ENCODE results near the gene MAPK9.

Gene MAPK9

GRCh38 chr5:180210077-180210476 is 81.8 kb downstream of the MAPK9 start:
- in situ Hi-C loops (cut with HindIII; ENCODE audit: low sequenced_read_pairs): loop anchor here (25.0 kb wide), 1 partner anchor 102 kb away; no protein-coding TSS in a partner anchor

DNA sequence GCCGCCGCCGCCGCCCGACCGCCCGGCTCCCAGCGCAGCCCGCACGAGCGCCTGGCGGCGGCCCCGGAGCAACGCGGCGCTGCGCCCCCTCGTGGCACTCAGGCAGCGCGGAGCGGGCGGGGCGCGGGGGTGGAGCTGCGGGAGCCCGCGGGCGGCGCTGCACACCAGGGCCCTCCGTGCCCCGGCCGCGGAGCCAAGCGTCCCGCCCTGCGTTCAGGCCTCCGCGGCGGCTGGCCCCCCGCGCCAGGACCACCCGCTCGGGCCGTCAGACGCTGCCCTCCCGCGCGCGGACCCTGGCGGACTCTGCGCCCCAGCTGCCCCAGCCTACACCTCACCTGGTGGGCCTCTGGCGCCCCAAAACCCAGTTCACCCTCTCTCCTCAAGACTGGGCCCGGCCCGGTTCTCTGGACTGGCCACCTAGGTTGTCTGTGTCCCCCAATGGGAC is 82.7 kb downstream of the MAPK9 start, which contains the start of gene RASGEF1C:
Gene RASGEF1C, minus strand, starts transcription at position 75 of the 445 bp plus-strand sequence. CDS start 71,159 bp downstream, outside the sequence.
- in situ Hi-C loops (cut with HindIII; ENCODE audit: low sequenced_read_pairs): loop anchor here (25.0 kb wide), 1 partner anchor 103 kb away; no protein-coding TSS in a partner anchor

- in situ Hi-C loops (cut with HindIII; ENCODE audit: low sequenced_read_pairs): loop anchor here (25.0 kb wide), 1 partner anchor 104 kb away; no protein-coding TSS in a partner anchor
Observed at GRCh38 chr5:180208435-180209081, 83.3 kb downstream of the MAPK9 start.

- in situ Hi-C loops (cut with HindIII; ENCODE audit: low sequenced_read_pairs): loop anchor here (25.0 kb wide), 1 partner anchor 104 kb away; no protein-coding TSS in a partner anchor
Observed at GRCh38 chr5:180208038-180208434, 83.8 kb downstream of the MAPK9 start.

DNA sequence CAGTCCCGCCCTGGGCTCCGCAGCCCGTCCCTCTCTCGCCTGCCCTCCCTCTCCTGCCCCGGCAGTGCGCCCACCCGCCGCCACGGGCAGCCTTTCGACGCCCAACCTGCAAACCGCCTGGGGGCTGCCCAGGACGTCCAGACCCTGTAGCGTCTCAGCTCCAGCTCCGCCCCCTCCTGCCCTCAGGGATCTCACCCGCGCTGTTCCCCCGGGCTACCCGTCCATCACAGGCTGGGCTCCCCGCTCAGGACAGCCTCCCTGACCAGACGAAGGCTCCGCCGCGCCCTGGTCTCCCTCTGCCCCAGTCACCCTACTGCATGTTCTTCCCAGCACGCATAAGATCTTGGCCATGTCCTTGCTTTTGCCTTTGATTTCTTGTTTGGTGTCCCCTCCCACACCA is 84.3 kb downstream of the MAPK9 start:
- in situ Hi-C loops (cut with HindIII; ENCODE audit: low sequenced_read_pairs): loop anchor here (25.0 kb wide), 1 partner anchor 105 kb away; no protein-coding TSS in a partner anchor

DNA sequence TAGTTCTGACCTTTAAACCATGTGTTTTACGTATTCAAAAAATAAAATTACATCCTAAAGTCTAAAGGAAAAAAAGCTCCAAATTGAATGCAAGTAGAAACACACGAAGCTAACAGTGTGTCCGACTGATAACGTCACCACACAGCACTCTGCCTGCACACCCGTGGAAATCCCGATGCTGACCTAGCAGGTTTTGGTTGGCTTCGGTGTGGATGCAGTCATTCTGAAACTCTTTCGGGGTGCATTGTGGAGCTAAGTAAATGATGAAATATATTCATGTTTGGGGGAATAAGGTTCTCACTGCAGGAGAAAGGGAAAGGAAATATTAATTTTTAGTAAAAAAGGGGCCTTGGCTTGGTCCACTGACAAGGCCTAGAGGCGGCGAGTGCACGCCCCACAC is 84.9 kb downstream of the MAPK9 start:
- in situ Hi-C loops (cut with HindIII; ENCODE audit: low sequenced_read_pairs): loop anchor here (25.0 kb wide), 1 partner anchor 105 kb away; no protein-coding TSS in a partner anchor

GRCh38 chr5:180205916-180206315 is 86.0 kb downstream of the MAPK9 start:
- in situ Hi-C loops (cut with HindIII; ENCODE audit: low sequenced_read_pairs): loop anchor here (25.0 kb wide), 1 partner anchor 106 kb away; no protein-coding TSS in a partner anchor

- in situ Hi-C loops (cut with HindIII; ENCODE audit: low sequenced_read_pairs): loop anchor here (25.0 kb wide), 1 partner anchor 108 kb away; no protein-coding TSS in a partner anchor
Observed at GRCh38 chr5:180204276-180204819, 87.5 kb downstream of the MAPK9 start.

GRCh38 chr5:180202939-180203573 is 88.8 kb downstream of the MAPK9 start:
- in situ Hi-C loops (cut with HindIII; ENCODE audit: low sequenced_read_pairs): loop anchor here (25.0 kb wide), 1 partner anchor 109 kb away; no protein-coding TSS in a partner anchor

- in situ Hi-C loops (cut with HindIII; ENCODE audit: low sequenced_read_pairs): loop anchor here (25.0 kb wide), 1 partner anchor 111 kb away; no protein-coding TSS in a partner anchor
Observed at GRCh38 chr5:180201051-180201987, 90.6 kb downstream of the MAPK9 start.

- in situ Hi-C loops (cut with HindIII; ENCODE audit: low sequenced_read_pairs): no loop called here
Observed at GRCh38 chr5:180199390-180199789, 92.5 kb downstream of the MAPK9 start.

DNA sequence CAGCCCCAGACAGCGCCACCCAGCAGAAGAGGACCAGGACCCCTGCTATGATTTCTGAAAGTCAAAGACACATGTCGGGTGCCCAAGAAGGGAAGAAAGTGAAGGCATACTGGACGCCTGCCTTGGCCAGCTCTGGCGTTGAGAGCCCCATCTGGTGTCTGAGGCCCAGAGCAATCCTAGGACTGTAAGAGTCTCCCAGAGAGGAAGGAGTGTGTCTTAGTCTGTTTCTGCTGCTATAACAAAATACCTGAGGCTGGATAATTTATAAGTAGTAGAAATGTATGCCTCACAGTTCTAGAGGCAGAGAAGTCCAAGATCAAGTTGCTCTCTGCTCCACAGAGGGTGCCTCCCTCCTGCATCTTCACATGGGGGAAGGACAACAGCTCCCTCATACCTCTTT is 93.7 kb downstream of the MAPK9 start:
- in situ Hi-C loops (cut with HindIII; ENCODE audit: low sequenced_read_pairs): no loop called here

DNA sequence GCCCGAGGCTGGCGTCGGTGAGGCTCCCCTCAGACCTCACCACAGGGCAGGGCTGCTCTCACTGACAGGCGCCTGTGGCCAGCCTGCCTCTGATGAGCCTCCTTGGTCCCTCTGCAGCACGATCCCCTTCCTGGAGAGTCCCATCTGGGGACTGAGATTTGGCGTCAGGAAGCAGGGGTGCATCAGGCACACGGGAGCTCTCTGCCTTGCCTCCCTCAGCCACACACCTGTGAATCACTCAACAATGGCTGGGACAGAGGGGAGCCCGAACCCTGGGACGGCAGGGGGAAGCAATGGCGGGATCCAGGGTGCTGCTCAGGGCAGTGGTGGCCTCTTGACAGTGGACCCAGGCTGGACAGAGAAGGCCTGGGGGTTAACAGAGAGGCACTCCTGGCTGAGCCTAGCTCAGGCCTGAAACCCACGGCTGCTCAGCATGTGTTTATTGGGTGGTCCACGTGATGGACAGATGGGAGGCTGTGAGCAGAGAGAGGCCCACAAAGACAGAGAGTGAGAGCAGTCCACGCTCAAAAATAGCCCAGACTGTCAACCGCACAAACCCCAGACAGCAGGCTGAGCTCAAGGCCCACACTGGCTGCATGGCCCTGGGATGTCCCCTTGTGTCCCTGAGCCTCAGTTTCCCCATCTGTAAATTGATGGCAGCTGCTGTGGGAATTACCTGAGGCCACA is 94.7 kb downstream of the MAPK9 start:
- in situ Hi-C loops (cut with HindIII; ENCODE audit: low sequenced_read_pairs): no loop called here

DNA sequence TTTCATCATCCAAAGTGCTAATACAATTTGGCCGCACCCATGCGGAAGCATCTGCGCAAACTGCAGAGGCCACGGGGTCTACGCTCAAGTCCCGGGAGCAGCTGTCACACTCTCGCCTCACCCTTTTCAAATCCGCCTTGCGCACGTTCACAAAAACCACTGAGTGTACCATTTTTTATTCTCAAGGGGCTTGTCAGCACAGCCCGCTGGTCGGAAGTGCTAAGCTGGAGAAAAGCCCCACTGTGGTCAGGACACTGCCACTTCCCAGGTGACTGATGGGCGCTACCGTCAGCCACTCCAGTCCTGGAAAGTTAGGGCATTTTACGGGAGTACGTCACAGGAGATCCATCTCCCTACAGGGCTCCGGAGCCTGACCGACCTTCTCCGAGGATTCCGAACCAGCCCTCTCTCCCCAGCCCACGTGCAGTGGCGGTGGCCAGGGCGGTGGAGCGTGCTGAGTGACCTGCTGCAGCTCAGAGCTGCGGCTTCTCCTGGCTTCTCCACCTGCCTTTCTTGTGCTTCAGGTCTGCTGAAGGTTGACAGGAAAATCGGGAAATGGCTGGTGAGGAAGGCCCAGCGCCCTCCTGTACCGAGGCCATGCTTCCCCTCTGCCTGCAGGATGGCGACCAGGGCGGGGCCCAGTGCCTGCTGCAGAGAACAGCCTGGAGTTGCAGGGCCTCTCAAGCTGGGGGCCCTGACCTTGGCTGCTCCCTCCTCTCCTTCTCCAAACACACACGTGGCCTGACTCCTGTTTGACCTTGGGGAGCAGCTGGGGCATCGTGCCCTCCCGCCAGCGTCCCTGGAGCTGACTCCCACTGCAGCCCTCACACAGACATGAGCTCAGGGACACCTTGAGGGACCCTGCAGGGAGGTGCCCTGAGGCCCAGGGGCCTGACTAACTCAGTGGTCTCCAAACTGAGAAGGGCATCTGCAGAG is 97.2 kb downstream of the MAPK9 start:
- in situ Hi-C loops (cut with HindIII; ENCODE audit: low sequenced_read_pairs): no loop called here

GRCh38 chr5:180193749-180194375 is 98.0 kb downstream of the MAPK9 start:
- in situ Hi-C loops (cut with HindIII; ENCODE audit: low sequenced_read_pairs): no loop called here

DNA sequence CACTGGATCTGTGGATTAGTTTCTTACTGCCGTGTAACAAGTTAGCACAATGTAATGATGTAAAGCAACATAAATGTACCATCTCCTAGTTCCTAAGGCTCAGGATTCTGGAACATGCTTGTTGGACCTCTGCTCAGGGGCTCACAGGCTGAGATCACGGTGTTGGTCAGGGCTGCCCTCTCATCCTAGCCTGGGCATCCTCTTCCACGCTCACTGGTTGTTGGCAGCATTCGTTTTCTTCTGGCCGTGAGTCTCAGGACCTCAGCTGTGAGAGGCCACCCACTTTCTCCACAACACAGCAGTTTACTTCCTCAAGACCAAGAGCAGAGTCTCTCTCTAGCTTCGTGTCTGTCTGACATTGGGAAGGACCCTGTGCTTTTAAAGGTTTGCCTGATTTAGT is 100.2 kb downstream of the MAPK9 start:
- in situ Hi-C loops (cut with HindIII; ENCODE audit: low sequenced_read_pairs): no loop called here

DNA sequence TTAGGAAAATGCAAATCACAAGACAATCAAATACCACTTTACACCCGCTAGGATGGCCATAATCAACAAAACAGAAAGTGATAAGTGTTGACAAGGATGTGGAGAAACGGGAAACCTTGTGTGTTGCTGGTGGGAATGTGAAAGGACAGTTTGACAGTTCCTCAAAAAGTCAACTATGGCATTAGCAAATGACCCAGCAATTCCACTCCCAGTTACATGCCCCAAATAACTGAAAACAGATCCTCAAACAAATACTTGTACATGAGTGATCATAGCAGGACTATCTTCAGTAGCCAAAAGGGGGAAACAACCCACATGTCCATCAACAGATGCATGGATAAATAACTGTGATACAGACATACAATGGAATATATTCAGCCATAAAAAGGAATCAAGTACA is 104.1 kb downstream of the MAPK9 start:
- in situ Hi-C loops (cut with HindIII; ENCODE audit: low sequenced_read_pairs): no loop called here
